GM21723 (cell line): ENCODE data around the gene RSPH10B2.
"Not testable (repeated sequence)": the region's sequence is repeated elsewhere in the genome, so short reads cannot be mapped to it uniquely, and the experiment has no call there.

Source experiments
- ATAC-seq: cut with Tn5 transposase; IDR thresholded peaks from one replicate; pipeline ENCODE4 v1.9.1; 2021; ENCODE audit warnings: mild to moderate bottlenecking, moderate library complexity; ENCODE audit not compliant: unreplicated experiment

RSPH10B2 gene

DNA sequence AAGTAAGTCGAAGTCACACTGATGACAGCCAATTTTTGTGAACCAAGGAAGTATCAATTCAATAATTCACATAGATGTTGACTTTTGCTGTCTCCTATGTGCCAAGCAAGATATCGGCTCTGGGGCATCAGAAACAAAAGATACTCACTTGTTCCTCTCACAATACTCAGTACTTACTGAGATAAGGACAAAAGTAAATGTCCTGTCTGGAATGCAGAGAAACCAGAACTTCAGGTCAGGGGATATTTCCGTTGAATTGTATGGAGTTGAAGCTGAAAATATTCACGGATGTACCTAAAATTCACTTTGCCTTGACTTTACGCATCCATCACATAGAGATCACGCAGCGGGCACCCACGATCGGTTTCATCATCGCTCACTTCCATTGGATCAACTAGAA lies 83.2 kb downstream of the RSPH10B2 start:
- not testable (repeated sequence) for ATAC-seq

DNA sequence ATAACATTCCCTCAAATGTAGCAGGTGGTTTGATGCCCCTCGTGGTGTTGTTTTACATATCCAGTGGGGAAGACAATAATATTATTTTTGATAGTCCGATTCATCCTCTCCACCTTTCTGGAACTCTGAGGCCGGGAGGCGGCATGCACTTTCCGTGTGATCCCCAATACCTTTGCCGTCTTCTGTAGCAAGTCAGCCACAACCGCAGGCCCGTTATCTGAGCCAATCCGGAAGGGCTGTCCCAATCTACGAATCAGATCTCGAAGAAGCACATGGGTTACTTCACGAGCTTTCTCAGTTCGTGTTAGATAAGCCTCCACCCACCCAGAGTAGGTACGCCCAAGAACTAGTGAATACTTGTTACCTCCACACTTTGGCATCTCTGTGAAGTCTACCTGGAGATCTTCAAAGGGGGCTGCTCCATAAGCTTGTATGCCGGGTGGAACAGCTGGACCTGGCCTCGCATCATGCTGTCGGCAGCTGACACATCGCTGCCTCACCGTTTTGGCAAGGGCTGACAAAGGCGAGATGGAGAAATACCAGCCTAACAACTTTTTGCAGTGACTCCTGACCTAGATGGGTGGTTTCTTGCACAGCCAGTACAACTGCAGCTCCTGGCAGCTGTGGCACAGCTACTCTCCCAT lies 88.5 kb downstream of the RSPH10B2 start:
- not testable (repeated sequence) for ATAC-seq

DNA sequence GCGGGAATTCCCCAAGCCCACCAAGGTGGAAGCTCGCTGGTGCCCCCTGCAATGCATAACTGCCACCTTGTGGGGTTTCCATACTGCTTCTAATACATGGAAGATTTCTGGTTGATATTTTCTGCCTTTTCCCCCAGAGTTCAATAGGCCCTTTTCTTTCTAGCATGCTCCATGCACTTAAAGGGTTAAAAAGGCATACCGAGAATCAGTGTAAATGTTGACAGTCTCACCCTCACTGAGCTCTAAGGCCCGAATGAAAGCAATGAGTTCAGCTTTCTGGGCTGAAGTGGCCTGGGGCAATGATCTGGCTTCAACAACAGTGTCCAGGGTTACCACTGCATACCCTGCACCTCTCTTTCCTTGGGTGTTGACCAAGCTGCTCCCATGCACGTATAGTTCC lies 89.2 kb downstream of the RSPH10B2 start:
- ATAC-seq, result not testable (repeated sequence)

DNA sequence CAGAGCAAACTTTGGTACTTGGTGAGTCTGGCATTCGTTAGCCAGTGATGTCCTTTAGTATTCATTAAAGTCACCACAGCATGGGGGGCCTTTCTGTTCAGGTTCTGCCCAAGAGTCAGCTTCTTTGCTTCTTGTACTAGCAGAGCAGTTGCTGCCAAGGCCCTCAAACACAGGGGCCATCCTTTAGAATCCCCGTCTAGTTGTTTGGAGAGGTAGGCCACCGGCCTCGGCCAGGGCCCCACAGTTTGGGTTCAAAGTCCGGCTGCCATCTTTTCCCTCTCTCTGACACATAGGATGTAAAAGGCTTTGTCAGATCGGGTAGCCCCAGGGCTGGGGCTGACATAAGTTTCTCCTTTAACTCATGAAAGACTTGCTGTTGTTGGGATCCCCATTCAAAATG lies 89.8 kb downstream of the RSPH10B2 start:
- ATAC-seq, result not testable (repeated sequence)

DNA sequence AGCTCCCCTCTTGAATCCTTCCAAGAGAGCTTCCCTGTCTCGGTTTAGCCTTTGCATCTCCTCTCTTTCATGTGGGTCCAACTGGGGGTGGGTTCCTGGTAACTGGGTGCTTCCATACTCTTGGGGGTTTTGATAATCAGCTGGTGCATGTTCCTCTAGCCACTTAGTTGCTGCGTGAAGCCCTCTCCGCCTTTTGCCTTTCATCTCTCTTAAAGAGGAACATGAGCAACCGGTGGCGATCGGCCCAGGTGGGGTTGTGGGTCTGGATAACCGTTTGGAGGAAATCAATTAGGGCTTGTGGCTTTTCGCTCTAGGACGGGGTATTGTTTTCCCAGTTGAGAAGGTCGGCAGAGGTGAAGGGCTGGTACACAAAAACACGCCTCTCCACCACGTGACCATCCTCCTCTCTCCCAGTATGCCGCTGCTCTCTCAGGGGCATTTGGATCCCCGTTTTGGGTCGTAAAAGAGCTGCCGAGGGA lies 92.1 kb downstream of the RSPH10B2 start:
- not testable (repeated sequence) for ATAC-seq

DNA sequence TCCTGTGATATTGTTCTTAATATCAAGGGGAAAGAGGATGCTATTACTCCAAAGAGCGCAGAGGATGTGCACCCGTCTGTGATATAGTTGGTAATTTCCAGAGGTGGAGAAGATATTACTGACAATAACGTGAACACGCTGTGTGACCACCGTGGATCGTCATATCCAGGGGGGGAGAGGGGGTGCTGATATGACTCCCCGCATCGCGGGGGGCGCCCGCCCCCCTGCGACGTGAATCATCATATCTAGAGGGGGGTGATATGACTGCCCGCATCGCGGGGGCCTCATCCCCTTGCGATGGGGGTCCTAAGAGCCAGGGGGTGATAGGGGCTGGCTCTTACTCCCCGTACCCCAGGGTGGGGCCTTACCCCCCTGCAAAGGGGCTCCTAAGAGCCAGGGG lies 93.8 kb downstream of the RSPH10B2 start:
- ATAC-seq, result not testable (repeated sequence)
